GM12801 (cell line): ENCODE measurements around the gene VAC14.

Experiments used
- TF ChIP-seq, protein P1 (sequence below): IDR thresholded peaks from one replicate; pipeline ENCODE4 v1.5.1; 2011; ENCODE audit warnings: control low read depth; ENCODE audit not compliant: insufficient read length; ENCODE audit errors: extremely low read depth

The VAC14 gene

DNA sequence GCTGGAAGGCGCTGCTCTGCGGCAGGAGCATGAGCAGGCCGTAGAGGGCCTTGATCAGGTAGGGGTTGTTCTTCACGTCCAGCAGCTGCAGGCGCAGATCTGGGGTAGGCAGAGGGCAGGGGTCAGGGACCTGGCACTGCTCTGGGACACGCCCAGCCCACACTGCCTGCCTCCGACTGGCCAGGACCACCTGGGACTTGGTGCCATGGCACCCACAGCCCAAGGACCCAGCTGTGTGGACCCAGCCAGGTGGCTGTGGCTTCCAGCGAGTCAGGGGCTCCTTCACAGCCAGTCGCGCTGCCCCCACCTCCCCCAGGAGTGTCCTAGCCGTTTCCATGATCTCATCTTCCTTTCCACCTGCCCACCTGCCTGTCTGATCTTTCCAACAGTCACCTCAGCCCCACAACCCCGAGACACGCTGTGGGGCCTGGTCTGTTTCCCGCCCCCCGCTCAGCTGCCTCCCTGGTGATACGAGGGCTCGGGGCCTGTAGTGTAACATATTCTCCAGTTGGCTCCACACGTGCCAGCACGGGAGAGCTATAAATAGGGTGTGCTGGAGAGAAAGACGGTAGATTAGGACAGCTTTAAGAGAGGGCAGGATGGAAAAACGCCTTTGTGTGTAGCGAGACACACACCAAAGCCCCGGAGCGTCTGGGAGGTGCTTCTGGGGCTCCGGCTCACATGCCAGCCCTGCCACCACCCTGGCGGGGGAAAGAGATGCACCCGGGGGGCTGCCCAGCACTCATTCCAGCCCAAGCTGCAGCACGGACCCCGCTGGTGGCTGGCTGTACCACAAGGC, 107.9 kb downstream of the VAC14 start:
- TF ChIP-seq, protein P1, sequence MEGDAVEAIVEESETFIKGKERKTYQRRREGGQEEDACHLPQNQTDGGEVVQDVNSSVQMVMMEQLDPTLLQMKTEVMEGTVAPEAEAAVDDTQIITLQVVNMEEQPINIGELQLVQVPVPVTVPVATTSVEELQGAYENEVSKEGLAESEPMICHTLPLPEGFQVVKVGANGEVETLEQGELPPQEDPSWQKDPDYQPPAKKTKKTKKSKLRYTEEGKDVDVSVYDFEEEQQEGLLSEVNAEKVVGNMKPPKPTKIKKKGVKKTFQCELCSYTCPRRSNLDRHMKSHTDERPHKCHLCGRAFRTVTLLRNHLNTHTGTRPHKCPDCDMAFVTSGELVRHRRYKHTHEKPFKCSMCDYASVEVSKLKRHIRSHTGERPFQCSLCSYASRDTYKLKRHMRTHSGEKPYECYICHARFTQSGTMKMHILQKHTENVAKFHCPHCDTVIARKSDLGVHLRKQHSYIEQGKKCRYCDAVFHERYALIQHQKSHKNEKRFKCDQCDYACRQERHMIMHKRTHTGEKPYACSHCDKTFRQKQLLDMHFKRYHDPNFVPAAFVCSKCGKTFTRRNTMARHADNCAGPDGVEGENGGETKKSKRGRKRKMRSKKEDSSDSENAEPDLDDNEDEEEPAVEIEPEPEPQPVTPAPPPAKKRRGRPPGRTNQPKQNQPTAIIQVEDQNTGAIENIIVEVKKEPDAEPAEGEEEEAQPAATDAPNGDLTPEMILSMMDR, result no peak

DNA sequence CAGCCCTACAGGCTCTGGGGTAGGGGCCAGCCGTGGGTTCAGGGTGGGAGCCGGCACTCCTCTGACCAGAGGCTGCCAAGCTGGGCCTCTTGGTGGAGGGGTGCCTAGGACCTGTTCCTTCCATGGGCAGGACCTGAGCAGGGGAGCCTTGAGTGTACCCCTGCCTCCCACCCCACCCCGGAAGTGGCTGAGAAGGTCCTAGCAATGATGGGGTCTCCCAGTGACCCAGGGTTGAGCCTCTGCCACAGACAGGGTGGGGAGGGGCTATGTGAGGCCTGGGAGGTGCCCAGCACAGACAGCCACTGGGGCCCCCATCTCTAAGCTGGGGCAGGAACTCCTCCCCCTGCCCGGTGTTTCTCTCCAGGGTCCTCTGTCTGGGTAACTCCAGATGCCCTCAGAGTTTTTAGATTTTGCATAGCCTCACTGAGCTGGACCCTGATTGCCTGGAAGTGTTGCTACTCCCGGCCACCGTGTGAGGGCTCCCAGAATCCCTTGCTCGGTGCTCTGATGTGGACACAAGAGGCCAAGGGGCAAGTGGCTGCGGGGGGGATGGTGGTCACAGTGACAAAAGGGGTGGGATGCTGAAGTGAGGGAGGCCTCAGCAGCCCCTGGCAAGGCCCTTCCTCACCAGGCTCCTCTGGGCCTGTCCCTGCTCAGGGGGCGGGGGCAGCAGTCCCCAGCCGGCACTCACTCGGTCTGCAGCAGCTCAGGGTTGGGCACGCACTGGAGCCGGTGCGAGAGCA, 108.7 kb downstream of the VAC14 start:
- TF ChIP-seq, protein P1, result no peak

DNA sequence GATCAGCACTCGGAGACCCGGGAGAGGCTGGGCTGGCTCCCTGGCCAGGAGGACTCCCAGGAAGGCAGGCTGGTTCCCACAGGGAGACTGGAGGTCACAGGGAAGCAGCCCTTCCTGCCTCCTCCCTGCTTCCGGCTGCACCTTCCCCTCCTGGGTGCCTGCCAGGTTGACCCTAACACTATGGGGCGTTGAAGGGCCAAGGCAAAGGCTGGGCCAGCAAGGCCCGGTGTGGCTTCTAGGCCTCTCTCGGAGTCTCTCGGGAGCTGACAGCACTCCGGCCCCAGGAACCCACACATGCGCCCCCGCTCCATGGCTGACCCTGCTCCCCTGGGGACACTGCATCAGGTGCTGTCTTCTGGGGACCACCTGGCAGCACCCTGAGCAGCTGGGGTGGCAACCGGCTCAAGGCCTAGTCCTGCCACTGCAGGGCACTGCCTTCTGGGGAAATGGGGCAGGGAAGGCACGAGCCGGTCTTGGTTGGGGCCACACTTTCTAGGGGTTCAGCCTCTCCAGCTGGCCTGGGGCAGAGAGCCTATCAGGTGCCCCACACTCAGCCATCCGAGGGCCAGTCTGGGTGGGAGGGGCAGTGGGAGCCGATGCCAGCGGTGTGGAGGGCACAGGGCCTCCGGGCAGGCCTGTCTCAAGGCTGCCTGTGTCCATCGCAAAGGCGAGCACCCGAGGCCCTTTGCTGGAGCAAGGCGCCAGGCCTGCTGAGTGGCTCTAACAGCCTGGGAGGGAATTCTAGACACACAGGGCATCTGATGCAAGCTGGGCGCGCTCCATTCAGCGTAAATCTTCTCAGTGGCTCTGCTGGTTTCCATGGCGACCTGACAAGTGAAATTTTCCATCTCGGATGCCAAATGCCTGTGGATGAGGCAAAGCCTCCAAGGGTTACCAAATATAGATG, 109.5 kb downstream of the VAC14 start:
- TF ChIP-seq, protein P1, result no peak

DNA sequence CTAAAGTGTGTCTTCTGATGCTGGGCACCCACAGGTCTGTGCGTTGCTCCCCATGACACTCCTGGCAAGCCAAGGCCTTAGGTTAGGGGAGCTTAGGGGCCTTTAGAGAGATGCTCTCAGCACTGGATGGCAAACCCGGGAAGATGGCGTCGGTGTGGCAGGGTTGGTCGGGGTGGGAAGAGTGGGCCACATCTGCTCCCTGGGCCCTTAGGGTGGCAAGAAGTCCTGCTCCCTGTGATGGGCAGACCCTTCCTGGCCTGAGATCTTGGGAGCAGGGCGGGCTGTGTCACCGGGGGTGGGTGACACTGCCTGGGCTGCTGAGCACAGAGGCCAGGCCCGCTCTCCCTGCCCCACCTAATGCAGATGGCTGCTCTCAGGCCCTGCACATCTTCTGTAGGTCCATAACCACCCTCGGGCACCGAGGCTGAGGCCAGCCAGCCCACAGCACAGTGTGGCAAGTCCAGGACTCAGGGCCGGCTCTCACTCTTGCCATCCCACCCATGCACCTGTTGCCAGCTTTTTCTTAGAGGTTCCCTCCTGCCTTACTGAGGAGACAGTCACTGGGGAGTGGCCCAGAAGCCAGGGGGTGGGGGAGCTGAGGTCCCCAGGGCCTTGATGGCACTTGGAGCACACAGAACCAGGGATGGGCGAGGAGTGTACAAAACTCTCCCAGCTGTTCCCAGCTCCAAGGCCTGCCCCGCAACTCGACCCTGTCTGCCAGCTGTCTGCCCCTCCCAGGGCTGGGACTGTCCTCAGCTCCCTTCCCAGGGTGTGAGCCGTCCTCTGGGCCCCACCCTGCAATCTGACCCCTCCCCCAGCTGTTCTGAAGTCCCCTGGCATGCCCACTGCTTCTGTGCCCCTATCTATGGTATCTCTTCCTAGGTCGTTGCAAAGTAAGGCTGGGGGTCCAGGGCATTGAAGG, 110.7 kb downstream of the VAC14 start:
- TF ChIP-seq, protein P1, result no peak

DNA sequence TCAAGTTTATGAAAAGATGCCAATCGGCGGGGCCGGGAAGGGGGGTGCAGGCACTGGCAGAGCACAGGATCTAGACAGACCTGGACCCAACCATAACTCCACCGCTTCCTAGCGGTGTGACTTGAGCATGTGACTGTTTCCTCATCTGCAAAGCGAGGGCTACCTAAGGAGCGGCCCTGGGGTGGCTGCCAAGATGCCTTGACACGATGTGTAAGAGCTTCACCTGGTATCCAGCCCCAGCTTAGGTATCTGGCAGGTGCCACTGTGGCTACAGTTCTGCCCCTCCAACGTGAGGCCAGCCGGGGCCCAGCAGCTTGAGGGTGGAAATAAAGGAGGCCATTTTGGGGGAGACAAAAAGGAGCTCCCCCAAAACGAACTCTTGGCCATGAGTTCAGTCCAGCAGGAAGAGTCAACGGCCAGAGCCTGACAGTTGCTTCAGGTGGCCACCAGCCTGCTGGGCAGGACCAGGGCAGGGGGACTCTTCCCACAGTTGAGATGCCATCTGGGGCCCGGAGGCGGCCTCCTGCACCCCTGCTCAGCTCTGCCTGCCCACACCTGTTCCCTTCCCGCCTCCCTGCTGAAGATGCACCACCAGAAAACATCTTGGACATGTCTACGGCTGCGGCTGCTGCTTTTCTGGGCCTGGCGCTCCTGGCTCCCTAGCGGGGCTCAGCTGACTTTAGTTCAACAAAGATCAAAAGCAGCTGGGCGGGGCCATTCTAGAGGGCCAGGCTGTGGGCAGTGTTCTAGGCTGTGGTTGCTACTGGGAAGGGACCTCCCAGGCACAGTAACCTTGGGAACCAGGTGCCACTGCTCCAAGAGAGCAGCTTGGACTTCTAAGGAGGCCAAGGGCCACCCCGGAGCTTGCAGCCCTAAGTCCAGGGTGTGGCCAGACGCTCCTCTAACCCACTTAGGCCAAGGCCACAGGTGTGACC, 111.7 kb downstream of the VAC14 start:
- TF ChIP-seq, protein P1, result no peak

DNA sequence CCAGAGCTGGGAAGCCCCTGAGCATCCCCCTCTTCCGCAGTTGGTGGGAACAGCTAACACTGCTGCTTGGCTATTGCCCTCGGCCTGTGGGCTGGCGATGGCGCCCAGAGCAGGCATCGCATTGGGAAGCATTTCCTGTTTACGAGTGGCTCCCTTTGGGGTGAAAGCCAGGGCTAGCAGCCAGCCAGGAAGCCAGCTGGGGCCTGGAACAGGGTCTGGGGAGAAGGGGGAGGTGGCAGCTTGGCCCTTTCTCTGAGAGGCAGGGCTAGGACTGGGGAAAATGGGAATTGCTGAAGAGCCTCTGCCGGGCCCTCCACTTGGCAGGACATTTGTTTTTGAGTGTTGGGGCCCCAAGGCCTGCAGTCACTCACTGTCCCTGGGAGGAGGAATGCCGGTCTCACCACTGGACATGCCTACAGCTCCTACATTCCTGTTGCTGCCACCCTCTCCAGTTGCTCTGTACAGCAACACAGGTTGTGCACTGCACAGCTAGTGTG, 112.7 kb downstream of the VAC14 start:
- TF ChIP-seq, protein P1, result no peak
